Measurements from ENCODE around the gene TBCEL. TPM values are rescaled to one million over a fixed set of nuclear protein-coding genes. Genes with fewer than 3 reads are reported as not detected.

The TBCEL gene
- total RNA-seq, 1 experiment from 2014 or later: 23.2 TPM

DNA sequence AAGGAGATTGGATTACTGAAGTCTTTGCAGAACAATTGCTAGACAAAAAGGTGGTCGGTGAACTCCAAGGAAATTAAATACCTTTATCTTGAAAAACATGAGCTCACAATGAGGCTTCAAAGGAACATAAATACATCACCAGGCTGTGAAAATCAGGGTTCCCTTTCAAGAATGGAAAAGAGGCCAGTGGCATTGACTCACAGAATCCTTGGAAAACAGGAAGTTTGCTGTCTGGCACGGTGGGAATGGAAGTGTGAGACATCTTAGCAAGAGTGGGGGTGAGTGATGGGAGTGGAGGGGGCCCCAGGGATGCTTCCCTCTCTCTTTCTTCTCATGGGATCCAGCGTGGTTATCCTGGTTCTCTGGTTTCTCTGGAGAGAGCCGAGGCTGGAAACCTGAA is 48.9 kb upstream of the TBCEL start:
- Histone ChIP-seq H3K9me3 (ENCODE audit: control insufficient read depth, insufficient read depth, low read depth, low read length) (no peaks in the 10 kb centered on the region), H3K4me3 (ENCODE audit: low read depth in 2 of 2, low read length in 2 of 2) (no peak overlapping the region), H3K36me3 (ENCODE audit: control insufficient read depth, insufficient read depth, low read length) (no peaks in the 10 kb centered on the region), H3K27ac (ENCODE audit: low read length) (no peak overlapping the region), H3K4me1 (ENCODE audit: control insufficient read depth, insufficient read depth, low read length) (no peaks in the 10 kb centered on the region), H3K27me3 (ENCODE audit: control insufficient read depth, insufficient read depth, low read length) (peaks cover 59% of the 10 kb centered on the region)
- no peak for ATAC-seq
- in situ Hi-C loops (cut with HindIII; ENCODE audit: low pct_unique_long_range_greater_than_20kb, low sequenced_read_pairs): no loop called here
- ChIA-PET CTCF (no interaction called here), POLR2A (no interaction called here)
- no peak for DNase-seq (ENCODE audit: low read depth, low spot score)
- TF ChIP-seq CTCF (IDR thresholded peaks at IDR 0.05): no peak
- TF ChIP-seq, protein P1, sequence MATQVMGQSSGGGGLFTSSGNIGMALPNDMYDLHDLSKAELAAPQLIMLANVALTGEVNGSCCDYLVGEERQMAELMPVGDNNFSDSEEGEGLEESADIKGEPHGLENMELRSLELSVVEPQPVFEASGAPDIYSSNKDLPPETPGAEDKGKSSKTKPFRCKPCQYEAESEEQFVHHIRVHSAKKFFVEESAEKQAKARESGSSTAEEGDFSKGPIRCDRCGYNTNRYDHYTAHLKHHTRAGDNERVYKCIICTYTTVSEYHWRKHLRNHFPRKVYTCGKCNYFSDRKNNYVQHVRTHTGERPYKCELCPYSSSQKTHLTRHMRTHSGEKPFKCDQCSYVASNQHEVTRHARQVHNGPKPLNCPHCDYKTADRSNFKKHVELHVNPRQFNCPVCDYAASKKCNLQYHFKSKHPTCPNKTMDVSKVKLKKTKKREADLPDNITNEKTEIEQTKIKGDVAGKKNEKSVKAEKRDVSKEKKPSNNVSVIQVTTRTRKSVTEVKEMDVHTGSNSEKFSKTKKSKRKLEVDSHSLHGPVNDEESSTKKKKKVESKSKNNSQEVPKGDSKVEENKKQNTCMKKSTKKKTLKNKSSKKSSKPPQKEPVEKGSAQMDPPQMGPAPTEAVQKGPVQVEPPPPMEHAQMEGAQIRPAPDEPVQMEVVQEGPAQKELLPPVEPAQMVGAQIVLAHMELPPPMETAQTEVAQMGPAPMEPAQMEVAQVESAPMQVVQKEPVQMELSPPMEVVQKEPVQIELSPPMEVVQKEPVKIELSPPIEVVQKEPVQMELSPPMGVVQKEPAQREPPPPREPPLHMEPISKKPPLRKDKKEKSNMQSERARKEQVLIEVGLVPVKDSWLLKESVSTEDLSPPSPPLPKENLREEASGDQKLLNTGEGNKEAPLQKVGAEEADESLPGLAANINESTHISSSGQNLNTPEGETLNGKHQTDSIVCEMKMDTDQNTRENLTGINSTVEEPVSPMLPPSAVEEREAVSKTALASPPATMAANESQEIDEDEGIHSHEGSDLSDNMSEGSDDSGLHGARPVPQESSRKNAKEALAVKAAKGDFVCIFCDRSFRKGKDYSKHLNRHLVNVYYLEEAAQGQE (IDR thresholded peaks at IDR 0.05; ENCODE audit: insufficient read depth in 1 of 2, low read depth in 2 of 2, low read length in 1 of 2): no peak
- TF ChIP-seq POLR2AphosphoS5 (IDR thresholded peaks at IDR 0.05; ENCODE audit: low read depth, low read length): no peak
- no peak for TF ChIP-seq TCF7L2 (IDR thresholded peaks at IDR 0.05; ENCODE audit: low read depth, low read length)
- TF ChIP-seq SIN3A (IDR thresholded peaks at IDR 0.05; ENCODE audit: borderline replicate concordance, insufficient read depth, low read depth, low read length): no peak
- BruUV-seq (replicated peaks): no TSS peak
- intact Hi-C loops (cut with micrococcal nuclease; ENCODE audit: unreplicated experiment): no loop called here

DNA sequence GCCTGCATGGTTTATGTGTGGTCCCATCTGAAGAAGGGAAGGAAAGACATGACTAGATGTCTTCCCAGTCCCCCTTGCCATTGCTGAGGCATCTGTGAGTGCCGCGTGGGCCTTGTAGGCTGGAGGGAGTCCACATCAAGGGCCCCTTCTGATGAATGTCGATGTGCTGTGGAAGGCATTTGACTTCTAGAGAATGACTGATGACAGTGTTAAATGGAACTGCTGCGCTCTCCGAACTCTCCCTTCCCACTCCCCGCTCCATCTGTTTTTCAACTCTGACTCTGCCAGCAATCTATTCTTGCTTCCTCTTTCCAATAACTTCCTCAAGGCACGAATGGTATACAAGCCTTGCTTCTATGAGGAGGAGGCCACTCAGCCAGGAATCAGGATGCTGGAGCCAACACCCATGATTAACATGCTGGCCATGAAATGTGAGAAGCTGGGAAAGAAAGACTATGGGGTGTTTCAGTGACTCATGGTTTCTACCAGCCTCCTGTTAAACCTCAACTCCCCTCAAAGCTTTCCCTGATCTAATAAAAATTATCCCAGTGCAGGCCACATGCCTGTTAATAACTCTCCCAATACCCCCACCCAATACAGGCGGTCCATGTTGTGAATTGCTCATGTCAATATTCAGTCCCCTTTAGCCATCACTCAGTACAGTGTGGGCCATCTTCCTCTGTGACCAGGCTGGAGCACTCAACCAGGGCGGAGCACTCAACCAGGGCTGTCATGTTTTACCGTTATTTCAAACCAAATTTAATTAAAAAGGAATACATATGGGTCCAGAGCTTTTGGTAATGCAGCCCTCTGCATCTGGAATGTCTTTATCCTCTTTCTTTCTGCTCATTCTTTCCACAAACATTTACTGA is 46.4 kb upstream of the TBCEL start:
- Histone ChIP-seq H3K4me3 (ENCODE audit: low read depth in 2 of 2, low read length in 2 of 2) (no peak overlapping the region), H3K27ac (ENCODE audit: low read length) (no peak overlapping the region), H3K36me3 (ENCODE audit: control insufficient read depth, insufficient read depth, low read length) (no peaks in the 10 kb centered on the region), H3K27me3 (ENCODE audit: control insufficient read depth, insufficient read depth, low read length) (peaks cover 53% of the 10 kb centered on the region), H3K4me1 (ENCODE audit: control insufficient read depth, insufficient read depth, low read length) (no peaks in the 10 kb centered on the region), H3K9me3 (ENCODE audit: control insufficient read depth, insufficient read depth, low read depth, low read length) (no peaks in the 10 kb centered on the region)
- no peak for DNase-seq (ENCODE audit: low read depth, low spot score)
- intact Hi-C loops (cut with micrococcal nuclease; ENCODE audit: unreplicated experiment): no loop called here
- in situ Hi-C loops (cut with HindIII; ENCODE audit: low pct_unique_long_range_greater_than_20kb, low sequenced_read_pairs): no loop called here
- CTCF ChIA-PET: no interaction called here
- BruUV-seq (replicated peaks): no TSS peak
- TF ChIP-seq, protein P1 (IDR thresholded peaks at IDR 0.05; ENCODE audit: insufficient read depth in 1 of 2, low read depth in 2 of 2, low read length in 1 of 2): no peak
- TF ChIP-seq SIN3A (IDR thresholded peaks at IDR 0.05; ENCODE audit: borderline replicate concordance, insufficient read depth, low read depth, low read length) (no peak), POLR2AphosphoS5 (IDR thresholded peaks at IDR 0.05; ENCODE audit: low read depth, low read length) (no peak), TCF7L2 (IDR thresholded peaks at IDR 0.05; ENCODE audit: low read depth, low read length) (no peak), CTCF (IDR thresholded peaks at IDR 0.05) (no peak)
- no peak for ATAC-seq
- POLR2A ChIA-PET: interaction anchor here (0.6 kb wide), 1 partner anchor 23 kb away, joined by 8 read pairs; no protein-coding TSS in a partner anchor

Data from Panc1 (cell line).